Measurements from ENCODE around the gene CIITA.

The CIITA gene

GRCh38 chr16:10835281-10835931 lies 41.6 kb upstream of the CIITA start:
- H3K79me2 ChIP-seq (ENCODE audit: insufficient read depth, low read depth) = no peaks in the 10 kb centered on the region
- no peaks in the 10 kb centered on the region for H3K36me3 ChIP-seq (ENCODE audit: insufficient read depth)
- TF ChIP-seq, protein P1, sequence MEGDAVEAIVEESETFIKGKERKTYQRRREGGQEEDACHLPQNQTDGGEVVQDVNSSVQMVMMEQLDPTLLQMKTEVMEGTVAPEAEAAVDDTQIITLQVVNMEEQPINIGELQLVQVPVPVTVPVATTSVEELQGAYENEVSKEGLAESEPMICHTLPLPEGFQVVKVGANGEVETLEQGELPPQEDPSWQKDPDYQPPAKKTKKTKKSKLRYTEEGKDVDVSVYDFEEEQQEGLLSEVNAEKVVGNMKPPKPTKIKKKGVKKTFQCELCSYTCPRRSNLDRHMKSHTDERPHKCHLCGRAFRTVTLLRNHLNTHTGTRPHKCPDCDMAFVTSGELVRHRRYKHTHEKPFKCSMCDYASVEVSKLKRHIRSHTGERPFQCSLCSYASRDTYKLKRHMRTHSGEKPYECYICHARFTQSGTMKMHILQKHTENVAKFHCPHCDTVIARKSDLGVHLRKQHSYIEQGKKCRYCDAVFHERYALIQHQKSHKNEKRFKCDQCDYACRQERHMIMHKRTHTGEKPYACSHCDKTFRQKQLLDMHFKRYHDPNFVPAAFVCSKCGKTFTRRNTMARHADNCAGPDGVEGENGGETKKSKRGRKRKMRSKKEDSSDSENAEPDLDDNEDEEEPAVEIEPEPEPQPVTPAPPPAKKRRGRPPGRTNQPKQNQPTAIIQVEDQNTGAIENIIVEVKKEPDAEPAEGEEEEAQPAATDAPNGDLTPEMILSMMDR (conservative IDR thresholded peaks at IDR 0.05; ENCODE audit: low read depth, low read length) = no peak
- peaks cover 90% of the 10 kb centered on the region for H3K4me1 ChIP-seq (ENCODE audit: low read depth, poor library complexity, severe bottlenecking)
- no peak overlapping the region for H3K9ac ChIP-seq
- no peak overlapping the region for H3K27ac ChIP-seq
- peak overlapping the region; percentile 41 for H3K4me2 ChIP-seq
- H3K27me3 ChIP-seq (ENCODE audit: insufficient read depth, low read depth) = no peaks in the 10 kb centered on the region
- H3K4me3 ChIP-seq (IDR thresholded peaks at IDR 0.05; ENCODE audit: insufficient read depth, low read depth, low read length) = no peak overlapping the region
- peak overlapping the region; percentile 7; the same call in 1 of the 2 replicates for H2AFZ ChIP-seq (ENCODE audit: low read depth)
- no peaks in the 10 kb centered on the region for H4K20me1 ChIP-seq (ENCODE audit: insufficient read depth)

DNA sequence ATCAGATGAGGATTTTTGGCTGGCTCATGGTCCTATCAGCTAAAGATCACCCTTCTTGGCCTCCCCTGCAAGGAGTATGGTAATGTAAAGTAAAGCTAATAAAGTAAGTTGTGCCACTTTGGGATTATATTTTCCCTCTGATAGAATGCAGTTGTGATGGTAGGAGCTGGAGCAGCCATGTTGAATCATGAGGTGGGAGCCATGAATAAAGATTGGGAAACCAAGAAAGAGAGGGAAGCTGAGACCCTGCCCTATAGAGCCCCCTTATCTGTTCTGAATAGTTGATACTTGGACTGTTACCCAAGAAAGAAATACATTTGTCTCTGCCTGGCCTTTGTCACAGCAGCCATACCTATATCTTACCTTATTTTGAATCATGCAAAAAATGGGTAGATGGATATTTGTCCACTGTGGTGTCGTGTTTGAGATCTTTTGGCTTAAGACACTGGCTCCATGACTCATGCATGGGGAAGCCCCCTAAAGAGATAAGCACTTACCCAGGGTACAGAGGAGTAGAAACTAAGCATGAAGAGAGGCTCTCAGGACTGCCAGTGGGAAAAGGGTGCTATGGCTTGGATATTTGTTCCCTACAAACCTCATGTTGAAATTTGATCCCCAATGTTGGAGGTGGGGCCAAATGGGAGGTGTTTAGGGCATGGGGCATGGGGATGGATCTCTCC lies 40.7 kb upstream of the CIITA start:
- TF ChIP-seq, protein P1 (conservative IDR thresholded peaks at IDR 0.05; ENCODE audit: low read depth, low read length) = no peak
- H3K79me2 ChIP-seq (ENCODE audit: insufficient read depth, low read depth) = no peaks in the 10 kb centered on the region
- H3K4me2 ChIP-seq = peak overlapping the region; percentile 41
- H3K36me3 ChIP-seq (ENCODE audit: insufficient read depth) = no peaks in the 10 kb centered on the region
- no peaks in the 10 kb centered on the region for H3K27me3 ChIP-seq (ENCODE audit: insufficient read depth, low read depth)
- no peaks in the 10 kb centered on the region for H4K20me1 ChIP-seq (ENCODE audit: insufficient read depth)
- no peak overlapping the region for H3K4me3 ChIP-seq (IDR thresholded peaks at IDR 0.05; ENCODE audit: insufficient read depth, low read depth, low read length)
- no peak overlapping the region for H3K9ac ChIP-seq
- no peak overlapping the region for H2AFZ ChIP-seq (ENCODE audit: low read depth)
- no peak overlapping the region for H3K27ac ChIP-seq
- peaks cover 92% of the 10 kb centered on the region for H3K4me1 ChIP-seq (ENCODE audit: low read depth, poor library complexity, severe bottlenecking)

DNA sequence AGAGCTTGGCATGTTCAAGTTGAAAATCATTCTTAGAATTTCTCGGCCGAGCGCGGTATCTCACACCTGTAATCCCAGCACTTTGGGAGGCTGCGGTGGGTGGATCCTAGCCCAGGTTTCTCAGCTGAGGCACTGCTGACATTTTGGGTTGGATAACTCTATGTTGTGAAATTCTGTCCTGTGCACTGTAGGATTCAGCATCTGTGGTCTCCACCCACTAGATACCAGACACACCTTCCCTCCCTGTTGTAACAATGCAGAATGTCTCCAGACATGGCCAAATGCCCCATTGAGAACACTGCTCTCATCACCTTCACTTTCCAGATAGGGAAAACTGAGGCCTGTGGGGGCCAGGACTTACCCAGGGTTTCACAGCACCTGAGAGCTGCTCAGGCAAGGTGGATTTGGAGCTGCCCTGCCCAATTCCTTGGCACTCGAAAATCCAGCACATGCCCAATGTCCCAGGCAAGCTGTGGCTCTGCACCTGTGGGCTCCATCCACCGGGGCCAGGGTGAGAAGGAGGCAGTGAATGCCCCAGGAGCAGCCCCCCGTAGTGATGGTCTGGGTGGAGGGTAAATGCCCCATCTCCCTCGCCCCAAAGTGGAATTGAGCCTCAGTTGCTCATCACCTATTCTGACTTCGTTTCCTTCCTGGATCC lies 38.3 kb upstream of the CIITA start:
- H3K27ac ChIP-seq = no peak overlapping the region
- no peaks in the 10 kb centered on the region for H3K27me3 ChIP-seq (ENCODE audit: insufficient read depth, low read depth)
- H3K9ac ChIP-seq = no peak overlapping the region
- peaks cover 92% of the 10 kb centered on the region for H3K4me1 ChIP-seq (ENCODE audit: low read depth, poor library complexity, severe bottlenecking)
- H4K20me1 ChIP-seq (ENCODE audit: insufficient read depth) = no peaks in the 10 kb centered on the region
- H3K4me3 ChIP-seq (IDR thresholded peaks at IDR 0.05; ENCODE audit: insufficient read depth, low read depth, low read length) = no peak overlapping the region
- no peak overlapping the region for H3K4me2 ChIP-seq
- H3K79me2 ChIP-seq (ENCODE audit: insufficient read depth, low read depth) = no peaks in the 10 kb centered on the region
- no peak overlapping the region for H2AFZ ChIP-seq (ENCODE audit: low read depth)
- TF ChIP-seq, protein P1 (conservative IDR thresholded peaks at IDR 0.05; ENCODE audit: low read depth, low read length) = no peak
- H3K36me3 ChIP-seq (ENCODE audit: insufficient read depth) = no peaks in the 10 kb centered on the region

DNA sequence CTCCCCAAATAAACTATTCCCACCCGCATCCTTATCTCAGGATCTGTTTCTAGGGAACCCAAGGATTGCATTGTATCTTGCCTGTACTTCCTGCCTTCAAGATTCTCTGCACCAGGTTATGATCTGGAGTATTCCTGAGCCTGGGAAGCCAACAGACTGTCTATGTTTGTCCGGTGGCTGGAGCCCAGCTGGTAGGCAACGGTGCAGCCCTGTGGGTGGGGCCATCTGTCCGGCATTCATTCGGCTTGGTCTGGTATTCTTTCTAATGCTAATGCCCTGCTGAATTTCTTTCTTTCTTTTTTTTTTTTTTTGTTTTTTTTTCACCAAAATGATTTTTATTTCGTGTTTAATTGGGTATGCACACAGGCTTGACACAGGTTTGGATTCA lies 37.7 kb upstream of the CIITA start:
- H2AFZ ChIP-seq (ENCODE audit: low read depth) = no peak overlapping the region
- H3K79me2 ChIP-seq (ENCODE audit: insufficient read depth, low read depth) = no peaks in the 10 kb centered on the region
- H3K4me3 ChIP-seq (IDR thresholded peaks at IDR 0.05; ENCODE audit: insufficient read depth, low read depth, low read length) = no peak overlapping the region
- peaks cover 92% of the 10 kb centered on the region for H3K4me1 ChIP-seq (ENCODE audit: low read depth, poor library complexity, severe bottlenecking)
- H3K4me2 ChIP-seq = no peak overlapping the region
- no peaks in the 10 kb centered on the region for H3K27me3 ChIP-seq (ENCODE audit: insufficient read depth, low read depth)
- H4K20me1 ChIP-seq (ENCODE audit: insufficient read depth) = no peaks in the 10 kb centered on the region
- TF ChIP-seq, protein P1 (conservative IDR thresholded peaks at IDR 0.05; ENCODE audit: low read depth, low read length) = no peak
- H3K9ac ChIP-seq = no peak overlapping the region
- H3K36me3 ChIP-seq (ENCODE audit: insufficient read depth) = no peaks in the 10 kb centered on the region
- H3K27ac ChIP-seq = no peak overlapping the region

Data from KMS-11 (cell line).